ENCODE results near the gene RASGRF2. TPM values are rescaled to one million over a fixed set of nuclear protein-coding genes. Genes with fewer than 3 reads are reported as not detected.

The RASGRF2 gene
- total RNA-seq, 1 donor from 2014 or later = 1.4 TPM

- peaks cover 2% of the 10 kb centered on the region for H3K9me3 Mint-ChIP-seq (ENCODE audit: unreplicated experiment)
- H3K4me3 Mint-ChIP-seq (ENCODE audit: unreplicated experiment) = no peak overlapping the region
- TF ChIP-seq CTCF (IDR thresholded peaks at IDR 0.05; ENCODE audit: partially characterized antibody, unreplicated experiment) = no peak
- H3K4me1 Mint-ChIP-seq (ENCODE audit: low read depth, unreplicated experiment) = no peaks in the 10 kb centered on the region
- no peaks in the 10 kb centered on the region for H3K36me3 Mint-ChIP-seq (ENCODE audit: unreplicated experiment)
- H3K27me3 Mint-ChIP-seq (ENCODE audit: unreplicated experiment) = peaks cover 2% of the 10 kb centered on the region
- H3K27ac Mint-ChIP-seq (ENCODE audit: unreplicated experiment) = no peak overlapping the region
- DNase-seq = no peak
These were observed 40.4 kb upstream of the RASGRF2 start for GRCh38 chr5:80919678-80920196.

GRCh38 chr5:80920333-80920732, 39.8 kb upstream of the RASGRF2 start:
- Mint-ChIP-seq H3K36me3 (ENCODE audit: unreplicated experiment) (no peaks in the 10 kb centered on the region), H3K9me3 (ENCODE audit: unreplicated experiment) (peaks cover 2% of the 10 kb centered on the region), H3K4me1 (ENCODE audit: low read depth, unreplicated experiment) (no peaks in the 10 kb centered on the region), H3K4me3 (ENCODE audit: unreplicated experiment) (no peak overlapping the region), H3K27ac (ENCODE audit: unreplicated experiment) (no peak overlapping the region), H3K27me3 (ENCODE audit: unreplicated experiment) (peaks cover 2% of the 10 kb centered on the region)
- TF ChIP-seq CTCF (IDR thresholded peaks at IDR 0.05; ENCODE audit: partially characterized antibody, unreplicated experiment) = no peak
- no peak for DNase-seq

GRCh38 chr5:80921026-80921425, 39.1 kb upstream of the RASGRF2 start:
- DNase-seq = no peak
- no peak for TF ChIP-seq CTCF (IDR thresholded peaks at IDR 0.05; ENCODE audit: partially characterized antibody, unreplicated experiment)
- Mint-ChIP-seq H3K4me3 (ENCODE audit: unreplicated experiment) (no peak overlapping the region), H3K36me3 (ENCODE audit: unreplicated experiment) (no peaks in the 10 kb centered on the region), H3K9me3 (ENCODE audit: unreplicated experiment) (peaks cover 2% of the 10 kb centered on the region), H3K4me1 (ENCODE audit: low read depth, unreplicated experiment) (no peaks in the 10 kb centered on the region), H3K27ac (ENCODE audit: unreplicated experiment) (no peak overlapping the region), H3K27me3 (ENCODE audit: unreplicated experiment) (peaks cover 2% of the 10 kb centered on the region)

- Mint-ChIP-seq H3K27ac (ENCODE audit: unreplicated experiment) (no peak overlapping the region), H3K36me3 (ENCODE audit: unreplicated experiment) (no peaks in the 10 kb centered on the region), H3K9me3 (ENCODE audit: unreplicated experiment) (peaks cover 2% of the 10 kb centered on the region), H3K4me3 (ENCODE audit: unreplicated experiment) (no peak overlapping the region), H3K4me1 (ENCODE audit: low read depth, unreplicated experiment) (no peaks in the 10 kb centered on the region), H3K27me3 (ENCODE audit: unreplicated experiment) (peaks cover 1% of the 10 kb centered on the region)
- no peak for TF ChIP-seq CTCF (IDR thresholded peaks at IDR 0.05; ENCODE audit: partially characterized antibody, unreplicated experiment)
- no peak for DNase-seq
These were observed 34.2 kb upstream of the RASGRF2 start for GRCh38 chr5:80925931-80926330.

- Mint-ChIP-seq H3K4me1 (ENCODE audit: low read depth, unreplicated experiment) (peaks cover 3% of the 10 kb centered on the region), H3K4me3 (ENCODE audit: unreplicated experiment) (no peak overlapping the region)
- no peak for DNase-seq
These were observed 33.6 kb upstream of the RASGRF2 start for GRCh38 chr5:80926536-80926935.

More at GRCh38 chr5:80926536-80926935, 33.6 kb upstream of the RASGRF2 start:
- no peak for TF ChIP-seq CTCF (IDR thresholded peaks at IDR 0.05; ENCODE audit: partially characterized antibody, unreplicated experiment)
- Mint-ChIP-seq H3K27ac (ENCODE audit: unreplicated experiment) (no peak overlapping the region), H3K9me3 (ENCODE audit: unreplicated experiment) (peaks cover 2% of the 10 kb centered on the region), H3K27me3 (ENCODE audit: unreplicated experiment) (peaks cover 1% of the 10 kb centered on the region), H3K36me3 (ENCODE audit: unreplicated experiment) (no peaks in the 10 kb centered on the region)

Data from glutamatergic neuron (in vitro differentiated cells).